22Rv1 (cell line): ENCODE measurements around the gene VDAC1.

Experiments used
- H3K27ac ChIP-seq: fragments of 450-650 bp; 2 replicates; pipeline ENCODE4 v1.5.1; 2017
- CTCF ChIP-seq: fragments of 450-650 bp; IDR thresholded peaks from 2 replicates; pipeline ENCODE4 v1.5.1; 2017; ENCODE audit warnings: mild to moderate bottlenecking
- ZFX ChIP-seq: fragments of 450-650 bp; IDR thresholded peaks from 2 replicates; pipeline ENCODE4 v1.6.1; 2017; ENCODE audit warnings: antibody characterized with exemption, borderline replicate concordance

Gene VDAC1, protein sequence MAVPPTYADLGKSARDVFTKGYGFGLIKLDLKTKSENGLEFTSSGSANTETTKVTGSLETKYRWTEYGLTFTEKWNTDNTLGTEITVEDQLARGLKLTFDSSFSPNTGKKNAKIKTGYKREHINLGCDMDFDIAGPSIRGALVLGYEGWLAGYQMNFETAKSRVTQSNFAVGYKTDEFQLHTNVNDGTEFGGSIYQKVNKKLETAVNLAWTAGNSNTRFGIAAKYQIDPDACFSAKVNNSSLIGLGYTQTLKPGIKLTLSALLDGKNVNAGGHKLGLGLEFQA

DNA sequence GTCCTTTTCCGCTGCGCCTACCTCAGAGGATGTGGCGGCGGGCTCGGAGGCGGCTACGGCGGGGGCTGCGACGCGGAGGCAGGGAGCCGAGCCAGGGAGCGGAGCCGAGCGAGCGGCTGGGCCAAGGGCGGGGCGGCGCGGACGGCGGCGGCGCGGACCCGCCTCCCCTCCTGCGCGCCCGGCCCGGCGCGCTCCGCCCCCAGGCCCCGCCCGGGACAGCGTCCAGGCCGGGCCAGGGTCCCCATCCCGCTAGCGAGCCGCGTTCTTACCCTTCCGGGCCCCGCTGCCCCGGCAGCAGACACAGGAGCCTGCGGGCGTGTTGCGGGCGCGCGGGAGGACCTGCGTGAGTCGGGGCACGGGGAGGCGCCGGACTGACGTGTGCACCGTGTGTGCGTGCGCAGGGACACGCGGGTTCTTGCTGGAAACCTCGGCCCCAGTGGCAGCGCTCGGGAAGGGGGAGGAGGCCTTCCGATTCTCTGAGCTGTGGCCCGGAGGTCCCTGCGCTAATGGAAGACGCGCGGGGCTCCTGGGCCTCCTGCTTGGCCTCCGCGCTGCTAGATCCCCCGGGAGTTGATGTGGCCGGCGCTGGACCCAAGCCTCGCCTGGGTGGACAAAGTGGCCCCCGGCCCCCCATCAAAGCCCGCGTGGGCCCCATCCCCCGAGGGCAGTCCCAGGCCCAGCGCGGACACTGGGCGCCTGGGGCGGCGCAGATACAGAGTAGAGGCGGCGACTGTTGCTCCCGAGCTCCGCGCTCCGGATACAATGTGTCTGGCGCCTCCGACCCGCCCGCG, at the start of gene VDAC1:
TSS of gene VDAC1 (minus strand) at position 350 of the 791 bp plus-strand sequence. CDS start 11,963 bp downstream, outside the sequence.
- peak; percentile 28 for TF ChIP-seq CTCF
- no peak for TF ChIP-seq ZFX
- H3K27ac ChIP-seq = peak within 1 kb of the TSS; percentile 90

- 0 out of 2 replicates have a peak overlapping the region, but pooled peaks have one; percentile 25 for H3K27ac ChIP-seq
- TF ChIP-seq CTCF (no peak), ZFX (no peak)
Observed at GRCh38 chr5:134053840-134054338, 49.1 kb upstream of the VDAC1 start.

DNA sequence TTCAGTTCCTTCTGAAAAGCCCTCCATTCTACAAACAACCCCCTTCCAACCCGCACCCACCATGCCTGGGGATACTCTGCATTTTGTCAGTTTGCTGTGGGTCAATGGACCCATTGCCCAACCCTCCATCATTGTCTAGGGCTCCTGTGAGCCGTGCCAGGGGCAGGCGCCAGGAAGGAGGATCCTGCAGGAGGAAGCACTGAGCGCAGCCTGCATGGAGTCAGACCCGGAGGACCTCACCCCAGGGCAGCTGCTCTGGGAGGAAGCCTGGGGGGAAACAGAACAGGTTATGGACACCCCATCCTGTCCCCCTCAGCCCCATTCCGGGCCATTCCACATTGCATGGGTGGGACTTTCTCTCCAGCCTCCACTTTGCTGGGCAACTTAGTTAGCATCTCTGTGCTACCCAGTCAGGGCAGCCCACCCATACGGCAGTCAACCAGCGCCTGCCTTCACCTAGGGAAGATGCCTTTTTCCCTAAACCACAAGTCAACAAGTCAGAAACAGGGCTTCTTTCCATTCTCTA, 48.6 kb upstream of the VDAC1 start:
- TF ChIP-seq ZFX (no peak), CTCF (no peak)
- H3K27ac ChIP-seq = 0 out of 2 replicates have a peak overlapping the region, but pooled peaks have one; percentile 25

DNA sequence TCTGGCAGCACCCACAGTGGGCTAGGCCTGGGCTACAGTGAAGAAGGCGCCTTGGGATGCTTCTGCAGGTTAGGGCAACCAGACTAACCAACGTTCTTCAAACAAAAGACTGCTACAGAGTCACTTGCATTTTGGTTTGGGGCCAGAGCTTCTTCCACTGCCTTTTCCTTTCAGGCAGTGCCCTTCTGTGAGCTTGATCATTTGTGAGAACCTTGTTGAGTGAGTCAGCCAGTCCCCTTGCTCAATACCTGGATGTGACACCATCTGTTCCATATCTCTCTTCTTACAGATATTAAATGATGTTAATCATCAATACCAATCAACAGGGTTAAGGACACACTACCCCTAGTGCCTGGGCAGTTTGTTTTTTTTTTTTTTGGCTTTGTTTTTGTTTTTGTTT, 46.5 kb upstream of the VDAC1 start:
- H3K27ac ChIP-seq = no peak overlapping the region
- TF ChIP-seq CTCF = no peak
- TF ChIP-seq ZFX = no peak

GRCh38 chr5:134048864-134049263, 44.1 kb upstream of the VDAC1 start:
- no peak for TF ChIP-seq ZFX
- no peak for TF ChIP-seq CTCF
- H3K27ac ChIP-seq = no peak overlapping the region

DNA sequence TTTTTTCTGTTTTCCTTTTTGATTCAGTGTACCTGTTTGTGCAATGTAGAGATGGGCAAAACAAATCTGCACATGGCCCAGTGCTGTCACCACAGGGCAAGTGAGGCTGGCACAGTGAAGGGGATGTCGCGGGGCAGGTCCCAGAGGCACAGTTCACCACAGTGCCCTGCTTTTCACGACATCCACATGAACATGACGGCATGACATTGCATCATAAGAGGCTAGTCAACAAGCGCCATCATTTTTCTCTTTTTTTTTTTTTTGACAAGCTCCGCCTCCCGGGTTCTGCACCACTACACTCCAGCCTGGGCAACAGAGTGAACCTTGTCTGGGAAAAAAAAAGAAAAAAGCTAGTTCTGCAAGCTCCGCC, 42.9 kb upstream of the VDAC1 start:
- TF ChIP-seq ZFX (no peak), CTCF (no peak)
- no peak overlapping the region for H3K27ac ChIP-seq
